ENCODE data around the gene NDUFA3.

GRCh38 chr19:54133957-54134590, 31.4 kb downstream of the NDUFA3 start:
- TF ChIP-seq POLR2A (IDR thresholded peaks at IDR 0.05): no peak
- TF ChIP-seq, protein P1, sequence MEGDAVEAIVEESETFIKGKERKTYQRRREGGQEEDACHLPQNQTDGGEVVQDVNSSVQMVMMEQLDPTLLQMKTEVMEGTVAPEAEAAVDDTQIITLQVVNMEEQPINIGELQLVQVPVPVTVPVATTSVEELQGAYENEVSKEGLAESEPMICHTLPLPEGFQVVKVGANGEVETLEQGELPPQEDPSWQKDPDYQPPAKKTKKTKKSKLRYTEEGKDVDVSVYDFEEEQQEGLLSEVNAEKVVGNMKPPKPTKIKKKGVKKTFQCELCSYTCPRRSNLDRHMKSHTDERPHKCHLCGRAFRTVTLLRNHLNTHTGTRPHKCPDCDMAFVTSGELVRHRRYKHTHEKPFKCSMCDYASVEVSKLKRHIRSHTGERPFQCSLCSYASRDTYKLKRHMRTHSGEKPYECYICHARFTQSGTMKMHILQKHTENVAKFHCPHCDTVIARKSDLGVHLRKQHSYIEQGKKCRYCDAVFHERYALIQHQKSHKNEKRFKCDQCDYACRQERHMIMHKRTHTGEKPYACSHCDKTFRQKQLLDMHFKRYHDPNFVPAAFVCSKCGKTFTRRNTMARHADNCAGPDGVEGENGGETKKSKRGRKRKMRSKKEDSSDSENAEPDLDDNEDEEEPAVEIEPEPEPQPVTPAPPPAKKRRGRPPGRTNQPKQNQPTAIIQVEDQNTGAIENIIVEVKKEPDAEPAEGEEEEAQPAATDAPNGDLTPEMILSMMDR (IDR thresholded peaks at IDR 0.05): no peak

Data from uterus (tissue), 2 donors.